NCI-H1436 (cell line): Measurements from ENCODE around the gene BIRC7.

Experiments
- DNase-seq: peaks from one replicate; lab custom pipeline; 2025; lab: John Stamatoyannopoulos, UW

Gene BIRC7

DNA sequence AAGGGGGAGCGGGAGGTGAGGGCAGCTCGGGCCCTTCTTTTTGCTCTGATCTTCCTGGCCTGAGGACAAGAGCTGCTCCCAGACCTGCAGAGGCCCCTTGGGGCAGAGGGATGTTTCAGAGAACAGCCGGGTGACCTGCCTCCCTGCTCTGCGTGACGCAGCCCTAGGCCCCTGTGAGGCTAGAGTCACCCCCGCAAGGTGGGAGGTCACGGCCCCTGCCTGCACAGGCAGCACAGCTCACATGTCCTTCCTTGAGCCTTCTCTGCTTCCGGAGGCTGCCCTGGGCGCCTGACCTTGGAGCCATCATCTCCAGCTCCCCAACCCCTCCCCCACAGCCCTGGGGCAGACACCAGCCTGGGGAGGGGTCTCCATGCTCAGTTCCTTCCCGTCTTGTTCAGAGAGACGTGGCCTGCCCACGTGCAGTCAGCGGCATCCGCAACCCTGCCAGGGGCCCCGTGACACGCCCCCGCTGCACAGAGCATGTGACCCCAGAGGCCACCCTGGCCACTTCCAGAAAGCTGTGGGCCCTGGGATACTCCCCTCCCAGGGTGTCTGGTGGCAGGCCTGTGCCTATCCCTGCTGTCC, at the start of gene BIRC7:
BIRC7 (plus strand) TSS at position 507 of the 585 bp plus-strand sequence. CDS start 192 bp downstream, outside the sequence.
- DNase-seq = no peak

GRCh38 chr20:63186084-63186483, 49.6 kb upstream of the BIRC7 start:
- DNase-seq = no peak

GRCh38 chr20:63186528-63187316, 49.0 kb upstream of the BIRC7 start:
- no peak for DNase-seq

GRCh38 chr20:63187338-63188158, 48.2 kb upstream of the BIRC7 start:
- DNase-seq = no peak

DNA sequence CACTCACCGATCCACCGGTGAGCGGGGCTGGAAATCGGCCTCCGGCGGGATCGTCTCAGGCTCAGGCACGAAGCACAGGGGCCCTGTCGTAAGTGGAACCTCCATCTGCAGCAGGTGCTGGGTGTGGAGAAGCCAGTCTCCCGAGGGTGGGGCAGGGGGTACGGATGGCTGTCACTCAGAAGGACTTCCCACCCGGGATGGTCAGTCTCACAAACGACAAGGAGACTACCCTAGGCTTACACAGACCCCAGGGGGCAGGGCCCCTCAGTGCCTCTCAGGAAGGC, 47.6 kb upstream of the BIRC7 start:
- DNase-seq = no peak

GRCh38 chr20:63188641-63189321, 46.9 kb upstream of the BIRC7 start:
- no peak for DNase-seq

DNA sequence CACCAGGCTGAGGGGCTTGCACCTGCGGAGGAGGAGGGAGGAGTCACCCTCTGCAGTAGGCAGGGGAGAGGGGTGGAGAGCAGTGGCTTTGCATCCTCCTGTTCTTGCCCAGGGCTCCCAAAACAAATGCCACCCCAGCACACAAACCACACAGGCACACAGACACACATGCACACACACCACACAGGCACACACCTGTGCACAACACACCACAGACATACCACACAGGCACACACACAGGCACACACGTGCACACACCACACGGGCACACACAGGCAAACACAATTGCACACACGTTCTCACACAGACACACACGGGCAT, 46.4 kb upstream of the BIRC7 start:
- no peak for DNase-seq

DNA sequence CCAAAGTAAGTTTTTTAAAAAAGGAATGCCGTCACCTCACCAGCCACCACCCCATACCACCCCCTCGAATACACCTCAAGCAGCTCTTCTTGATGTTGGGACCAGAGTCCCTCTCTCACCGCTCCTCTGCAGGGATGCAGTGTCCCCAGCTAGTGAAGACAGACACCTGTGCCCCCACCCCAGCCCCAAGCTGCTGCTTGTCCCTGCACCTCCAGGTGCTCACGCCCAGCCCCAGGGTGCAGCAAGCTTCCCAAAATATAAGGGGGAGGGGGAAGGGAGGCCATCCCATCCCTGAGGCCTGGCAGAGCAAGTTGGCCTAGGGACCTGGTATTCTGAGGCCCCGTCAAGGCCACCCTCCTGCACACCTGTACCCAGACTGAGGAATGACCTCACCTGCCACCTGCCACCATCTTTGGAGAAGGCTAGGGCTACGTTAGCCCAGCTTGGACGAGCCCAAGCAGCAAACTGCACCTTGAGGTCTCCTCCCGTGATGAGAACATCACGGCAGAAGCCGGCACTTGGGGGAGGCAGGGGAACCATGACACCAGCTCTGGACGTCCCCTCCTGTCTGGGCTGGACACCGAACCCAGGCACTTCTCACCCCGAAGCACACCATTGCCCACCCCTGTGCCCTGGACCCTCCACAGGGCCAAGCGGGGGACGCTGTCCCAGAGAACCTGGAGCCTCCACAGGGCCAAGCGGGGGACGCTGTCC, 45.7 kb upstream of the BIRC7 start:
- DNase-seq = no peak

DNA sequence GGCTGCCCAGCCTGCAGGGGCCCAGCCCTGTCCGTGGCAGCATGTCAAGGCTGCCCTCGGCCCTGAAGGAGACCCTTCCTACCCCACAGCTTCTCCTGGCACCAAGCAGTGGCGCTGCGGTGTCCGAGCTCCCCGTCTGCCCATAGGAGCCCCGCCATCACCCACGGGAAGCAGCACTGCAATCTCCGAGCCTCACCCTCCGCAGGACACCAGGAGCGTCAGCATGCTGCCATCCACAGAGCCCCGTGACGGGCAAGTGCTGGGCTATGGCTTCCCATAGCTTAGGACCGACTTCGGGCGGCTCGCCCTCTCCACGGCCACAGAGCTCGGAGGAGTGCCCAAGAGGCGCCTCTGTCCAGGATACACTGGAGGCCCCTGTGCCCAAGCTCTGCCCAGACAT, 44.9 kb upstream of the BIRC7 start:
- DNase-seq = no peak

- DNase-seq = peak; percentile 78
Measured at GRCh38 chr20:63191400-63191799, 44.3 kb upstream of the BIRC7 start.

DNA sequence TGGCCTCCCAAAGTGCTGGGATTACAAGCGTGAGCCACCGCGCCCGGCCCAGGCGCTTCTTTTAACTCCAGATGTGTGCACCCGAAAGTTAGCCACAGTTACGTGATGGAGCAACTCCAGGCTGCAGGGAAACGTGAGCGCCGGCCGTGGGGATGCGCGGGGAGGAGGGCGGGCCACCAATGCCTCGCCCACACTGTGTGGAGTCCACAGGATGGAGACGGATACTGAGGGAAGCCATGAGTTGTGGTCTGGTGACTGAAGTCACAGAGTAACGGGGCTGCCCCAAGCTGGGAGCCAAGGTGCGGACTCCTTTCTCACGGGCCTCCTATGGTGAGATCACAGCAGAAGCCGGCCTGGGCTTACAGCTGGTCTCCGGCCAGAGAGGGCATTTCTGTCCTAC, 43.0 kb upstream of the BIRC7 start:
- DNase-seq = no peak

- DNase-seq = no peak
Measured at GRCh38 chr20:63194007-63194796, 41.5 kb upstream of the BIRC7 start.

GRCh38 chr20:63194797-63195173, 40.9 kb upstream of the BIRC7 start:
- no peak for DNase-seq

- DNase-seq = no peak
Measured at GRCh38 chr20:63196768-63197470, 38.8 kb upstream of the BIRC7 start.

GRCh38 chr20:63198606-63199005, 37.1 kb upstream of the BIRC7 start:
- DNase-seq = no peak

- no peak for DNase-seq
Measured at GRCh38 chr20:63202021-63202420, 33.7 kb upstream of the BIRC7 start.

DNA sequence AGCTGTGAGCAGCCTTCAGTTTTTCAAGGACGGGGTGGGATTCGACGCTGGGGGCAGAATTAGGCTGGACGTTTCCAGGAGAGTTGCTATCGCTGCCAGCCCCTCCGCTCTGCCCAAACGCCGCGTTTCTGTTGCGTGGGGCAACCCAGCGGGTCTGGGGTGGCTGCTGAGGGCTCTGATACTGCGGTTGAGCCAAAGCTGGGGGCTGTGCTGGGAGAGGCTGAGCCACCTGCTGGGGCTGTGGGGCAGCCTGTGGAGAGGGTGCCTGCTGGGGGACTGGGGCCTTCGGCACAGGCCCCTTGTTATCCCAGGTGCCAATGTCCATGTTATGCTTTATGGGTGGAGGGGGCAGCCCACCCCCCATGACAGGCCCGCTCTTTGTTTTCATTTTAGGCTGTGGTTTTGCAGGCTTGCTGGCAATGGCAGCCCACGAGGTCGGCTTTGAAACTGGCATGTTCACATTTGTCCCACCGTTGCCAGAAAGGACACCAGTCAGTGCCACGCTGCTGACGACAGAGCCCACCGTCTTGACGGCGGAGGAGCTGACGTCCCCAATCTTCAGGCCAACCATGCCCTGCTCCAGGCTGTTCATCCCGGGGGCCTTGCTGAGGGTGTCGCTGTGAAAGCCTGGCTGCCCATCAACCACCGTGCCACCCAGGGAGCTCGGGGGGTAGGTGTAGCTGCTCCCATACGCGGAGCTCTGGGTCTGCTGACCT, 32.7 kb upstream of the BIRC7 start:
- DNase-seq = no peak

DNA sequence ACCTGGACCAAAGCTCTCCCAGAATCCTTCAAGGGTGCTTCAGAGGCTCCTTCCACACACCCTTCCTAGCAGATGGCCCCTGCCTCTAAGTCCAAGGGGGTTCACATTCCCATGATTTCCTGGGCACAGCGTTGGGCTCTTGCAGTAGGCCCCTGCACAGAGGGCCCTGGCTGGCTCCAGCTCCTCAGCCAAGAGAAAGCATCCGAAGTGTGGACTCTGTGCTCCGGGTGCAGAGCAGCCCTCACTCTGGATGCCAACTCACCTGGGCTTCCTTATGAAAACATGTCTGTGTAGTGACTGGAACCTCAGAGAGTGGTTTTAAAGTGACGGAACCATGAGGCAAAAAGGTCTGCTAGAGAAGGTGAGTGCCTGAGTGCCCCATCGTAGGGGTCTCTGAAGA, 31.3 kb upstream of the BIRC7 start:
- no peak for DNase-seq

GRCh38 chr20:63205896-63206295, 29.8 kb upstream of the BIRC7 start:
- DNase-seq = no peak

DNA sequence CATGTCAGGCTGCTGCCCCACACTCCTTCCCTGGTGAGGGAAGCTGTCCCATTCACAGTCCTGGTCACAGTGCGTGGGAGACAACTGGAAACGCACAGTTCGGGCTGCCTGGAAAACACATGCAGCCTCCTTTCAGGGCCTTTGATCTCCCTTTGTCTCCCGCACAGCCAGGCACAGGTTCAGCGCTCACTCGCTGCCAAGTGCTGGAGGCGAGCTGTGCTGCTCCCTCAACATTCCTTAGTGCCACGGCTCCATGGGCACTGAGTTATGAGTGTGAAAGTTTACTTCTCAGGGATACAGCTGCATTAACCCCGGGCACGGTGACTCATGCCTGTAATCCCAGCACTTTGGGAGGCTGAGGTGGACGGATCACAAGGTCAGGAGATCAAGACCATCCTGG, 28.8 kb upstream of the BIRC7 start:
- DNase-seq = no peak
